Measurements from ENCODE around the gene RAB3GAP1.

- TF ChIP-seq, protein P1, sequence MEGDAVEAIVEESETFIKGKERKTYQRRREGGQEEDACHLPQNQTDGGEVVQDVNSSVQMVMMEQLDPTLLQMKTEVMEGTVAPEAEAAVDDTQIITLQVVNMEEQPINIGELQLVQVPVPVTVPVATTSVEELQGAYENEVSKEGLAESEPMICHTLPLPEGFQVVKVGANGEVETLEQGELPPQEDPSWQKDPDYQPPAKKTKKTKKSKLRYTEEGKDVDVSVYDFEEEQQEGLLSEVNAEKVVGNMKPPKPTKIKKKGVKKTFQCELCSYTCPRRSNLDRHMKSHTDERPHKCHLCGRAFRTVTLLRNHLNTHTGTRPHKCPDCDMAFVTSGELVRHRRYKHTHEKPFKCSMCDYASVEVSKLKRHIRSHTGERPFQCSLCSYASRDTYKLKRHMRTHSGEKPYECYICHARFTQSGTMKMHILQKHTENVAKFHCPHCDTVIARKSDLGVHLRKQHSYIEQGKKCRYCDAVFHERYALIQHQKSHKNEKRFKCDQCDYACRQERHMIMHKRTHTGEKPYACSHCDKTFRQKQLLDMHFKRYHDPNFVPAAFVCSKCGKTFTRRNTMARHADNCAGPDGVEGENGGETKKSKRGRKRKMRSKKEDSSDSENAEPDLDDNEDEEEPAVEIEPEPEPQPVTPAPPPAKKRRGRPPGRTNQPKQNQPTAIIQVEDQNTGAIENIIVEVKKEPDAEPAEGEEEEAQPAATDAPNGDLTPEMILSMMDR (IDR thresholded peaks at IDR 0.05), result no peak
- no peak for TF ChIP-seq EZH2 (IDR thresholded peaks at IDR 0.05)
Measured at GRCh38 chr2:135198481-135198880, 146.4 kb downstream of the RAB3GAP1 start.
